CD4-positive, alpha-beta T cell treated with Interleukin-15 for 4 hours (primary cell): ENCODE measurements around the gene SBF2.
"Not testable (repeated sequence)": the region's sequence is repeated elsewhere in the genome, so short reads cannot be mapped to it uniquely, and the experiment has no call there.

Experiments
- DNase-seq: peaks from one replicate; pipeline ENCODE4 v3.0.0-alpha.2; 2020; ENCODE audit warnings: low spot score

Gene SBF2

GRCh38 chr11:10064828-10065227, 229.2 kb downstream of the SBF2 start:
- no peak for DNase-seq

DNA sequence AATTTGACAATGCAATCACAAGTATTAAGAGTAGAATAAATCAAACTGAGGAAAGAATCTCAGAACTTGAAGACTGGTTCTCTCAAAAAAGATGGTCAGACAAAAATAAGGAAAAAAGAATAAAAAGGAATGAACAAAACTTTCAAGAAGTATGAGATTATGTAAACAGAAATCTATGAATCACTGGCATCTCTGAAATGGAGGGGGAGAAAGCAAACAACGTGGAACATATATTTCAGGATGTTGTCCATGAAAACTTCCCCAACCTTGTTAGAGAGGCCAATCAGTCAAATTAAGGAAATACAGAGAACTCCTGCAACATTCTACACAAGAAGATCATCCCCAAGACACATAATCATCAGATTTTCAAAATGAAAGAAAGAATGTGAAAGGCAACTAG, 235.7 kb downstream of the SBF2 start:
- no peak for DNase-seq

- no peak for DNase-seq
These were observed 242.0 kb downstream of the SBF2 start for GRCh38 chr11:10051868-10052586.

GRCh38 chr11:10050561-10050960, 243.5 kb downstream of the SBF2 start:
- DNase-seq = no peak

GRCh38 chr11:10049756-10050155, 244.3 kb downstream of the SBF2 start:
- DNase-seq = no peak

GRCh38 chr11:10048350-10048749, 245.7 kb downstream of the SBF2 start:
- no peak for DNase-seq

DNA sequence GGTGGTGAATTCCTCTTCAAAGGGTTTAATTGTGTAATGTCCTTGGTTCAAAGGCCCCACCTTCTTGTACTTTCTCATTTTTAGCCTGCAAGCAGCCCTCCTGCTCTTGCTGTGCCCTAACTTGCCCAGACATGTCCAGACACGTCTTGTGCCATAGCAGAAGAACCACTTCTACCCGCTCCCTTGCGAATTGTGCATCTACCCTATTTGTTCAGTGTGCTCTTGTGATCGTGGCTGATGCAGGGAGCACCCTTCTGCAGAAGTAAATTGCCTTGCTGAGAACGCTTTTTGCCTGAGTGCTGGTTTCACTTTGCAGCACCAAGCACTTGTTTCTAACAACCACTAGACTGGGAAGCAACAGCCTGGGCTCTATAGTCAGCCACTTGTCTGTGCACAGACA, 249.4 kb downstream of the SBF2 start:
- no peak for DNase-seq

DNA sequence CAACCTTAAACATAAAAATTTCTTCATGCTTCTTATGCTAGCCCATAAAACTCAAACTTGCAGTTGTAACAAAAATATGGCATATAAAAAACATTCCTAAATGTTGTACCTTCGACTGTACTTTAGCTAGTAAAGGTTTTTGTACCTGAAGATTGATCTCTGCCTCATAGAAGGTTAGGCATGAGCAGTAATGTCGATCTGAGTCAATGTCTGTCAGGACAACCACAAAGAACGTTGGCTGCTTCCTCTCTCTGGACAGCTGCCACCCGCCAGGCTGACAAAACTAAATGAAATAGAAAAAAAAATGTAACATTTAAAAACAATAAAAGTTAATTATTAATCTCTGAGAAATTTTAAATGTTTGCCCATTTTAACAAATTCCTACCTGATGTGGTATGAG, 251.3 kb downstream of the SBF2 start:
- no peak for DNase-seq

DNA sequence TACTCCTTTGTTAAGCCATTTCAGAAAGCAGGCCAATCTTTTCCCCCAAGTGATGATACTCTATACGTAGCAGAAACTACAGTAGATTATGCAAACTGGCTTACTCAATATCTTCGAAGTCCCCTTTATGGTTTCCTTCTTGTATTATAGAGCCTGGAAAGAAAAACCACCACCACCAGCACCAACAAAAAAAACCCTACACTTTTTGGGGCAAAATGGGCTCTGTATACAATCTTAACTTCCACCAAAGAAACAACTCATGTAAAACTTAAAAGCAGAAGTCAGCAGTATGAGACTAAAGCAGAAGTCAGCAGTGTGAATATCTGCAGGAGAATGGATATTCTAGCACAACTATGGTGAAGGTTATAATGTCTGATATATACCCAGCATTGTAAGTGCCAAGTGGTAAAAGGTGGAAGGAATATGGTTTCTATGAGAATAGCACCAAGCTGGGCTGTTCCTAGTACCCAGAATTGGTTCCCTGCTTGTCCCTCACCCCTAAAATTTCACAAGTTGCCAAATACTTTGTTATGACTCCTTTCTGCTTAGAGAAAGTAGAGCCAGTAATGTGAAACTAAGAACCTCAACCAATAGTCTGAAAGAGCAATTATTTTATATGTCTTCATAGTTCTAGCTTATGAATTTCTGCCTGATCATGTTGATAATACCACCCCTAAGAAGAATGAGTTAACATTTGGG, 252.1 kb downstream of the SBF2 start:
- DNase-seq = no peak

DNA sequence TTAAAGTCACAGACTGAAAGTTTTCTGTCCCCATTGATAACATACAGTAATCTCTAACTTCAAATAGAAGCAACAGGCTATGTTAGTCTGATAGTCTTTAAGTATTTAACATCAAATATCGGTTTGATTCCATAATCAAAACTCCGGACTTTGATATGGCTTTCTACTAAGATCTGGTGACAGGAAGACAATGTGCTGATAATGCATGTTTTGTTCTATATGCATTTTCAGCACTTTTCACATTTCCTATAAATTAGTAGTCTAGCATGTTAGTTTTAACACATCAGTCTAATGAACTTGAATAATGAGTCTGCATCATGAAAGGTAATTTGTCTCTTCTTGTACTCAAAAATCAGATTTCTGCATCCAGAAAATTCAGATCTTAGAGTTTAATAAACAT, 252.7 kb downstream of the SBF2 start:
- no peak for DNase-seq

DNA sequence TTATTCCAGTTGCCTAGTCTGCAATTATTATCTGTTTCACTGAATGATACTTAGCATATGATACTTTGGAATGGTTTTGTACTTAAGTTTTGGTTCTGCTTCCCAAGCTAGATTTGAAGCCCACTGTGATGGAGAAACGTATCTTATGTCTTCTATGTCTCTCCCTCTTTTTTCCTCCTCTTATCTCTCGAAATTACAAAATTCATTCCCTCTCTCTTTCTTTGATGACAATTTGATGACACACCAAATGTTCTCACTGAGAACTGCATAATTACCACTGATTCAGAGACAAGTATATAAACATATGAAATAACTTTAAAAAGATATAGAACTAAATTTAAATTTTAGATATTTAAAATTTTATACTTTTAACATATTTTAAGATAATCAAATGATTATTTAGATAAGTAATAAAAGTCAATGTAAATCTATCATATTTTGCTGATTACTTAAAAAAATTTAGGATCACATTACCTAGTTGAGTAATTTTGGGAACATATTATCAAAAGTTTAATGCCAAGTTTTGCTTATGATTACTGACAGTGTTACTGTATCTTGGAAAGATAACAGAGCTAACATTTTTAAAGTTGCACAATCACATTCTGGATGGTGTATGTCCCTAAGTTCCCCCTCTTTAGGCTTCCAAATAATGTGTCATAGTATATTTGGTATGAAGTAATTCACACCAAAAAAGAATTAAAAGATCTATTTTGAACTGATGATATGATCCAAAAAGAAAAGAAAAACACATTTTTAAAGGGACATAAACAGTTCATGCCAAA, 255.3 kb downstream of the SBF2 start:
- DNase-seq = no peak

DNA sequence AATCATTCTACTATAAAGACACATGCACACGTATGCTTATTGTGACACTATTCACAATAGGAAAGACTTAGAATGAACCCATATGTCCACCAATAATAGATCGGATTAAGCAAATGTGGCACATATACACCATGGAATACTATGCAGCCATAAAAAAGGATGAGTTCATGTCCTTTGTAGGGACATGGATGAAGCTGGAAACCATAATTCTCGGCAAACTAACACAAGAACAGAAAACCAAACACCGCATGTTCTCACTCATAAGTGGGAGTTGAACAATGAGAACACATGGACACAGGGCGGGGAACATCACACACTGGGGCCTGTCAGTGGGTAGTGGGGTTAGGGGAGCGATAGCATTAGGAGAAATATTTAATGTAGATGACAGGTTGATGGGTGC, 258.1 kb downstream of the SBF2 start:
- not testable (repeated sequence) for DNase-seq

- no peak for DNase-seq
These were observed 261.1 kb downstream of the SBF2 start for GRCh38 chr11:10032935-10033334.

DNA sequence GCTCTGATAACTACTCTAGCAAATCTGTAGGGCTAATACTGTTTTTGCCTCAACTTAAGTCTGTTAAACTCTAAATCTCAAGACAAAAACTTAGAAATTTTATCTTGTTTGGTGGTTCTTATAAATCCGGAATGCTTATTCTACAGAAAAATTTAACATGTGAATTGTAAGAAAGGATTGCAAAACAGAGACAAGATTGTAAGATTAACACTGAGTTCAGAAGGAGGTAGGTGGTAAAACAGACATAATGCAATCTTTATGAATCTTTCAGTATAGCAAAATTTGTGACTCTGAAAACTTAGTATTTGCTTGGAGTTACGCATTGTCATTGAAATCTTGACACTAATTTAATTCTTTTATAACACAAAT, 263.9 kb downstream of the SBF2 start:
- no peak for DNase-seq

- no peak for DNase-seq
These were observed 264.5 kb downstream of the SBF2 start for GRCh38 chr11:10029386-10030121.

- no peak for DNase-seq
These were observed 267.5 kb downstream of the SBF2 start for GRCh38 chr11:10026514-10026913.

DNA sequence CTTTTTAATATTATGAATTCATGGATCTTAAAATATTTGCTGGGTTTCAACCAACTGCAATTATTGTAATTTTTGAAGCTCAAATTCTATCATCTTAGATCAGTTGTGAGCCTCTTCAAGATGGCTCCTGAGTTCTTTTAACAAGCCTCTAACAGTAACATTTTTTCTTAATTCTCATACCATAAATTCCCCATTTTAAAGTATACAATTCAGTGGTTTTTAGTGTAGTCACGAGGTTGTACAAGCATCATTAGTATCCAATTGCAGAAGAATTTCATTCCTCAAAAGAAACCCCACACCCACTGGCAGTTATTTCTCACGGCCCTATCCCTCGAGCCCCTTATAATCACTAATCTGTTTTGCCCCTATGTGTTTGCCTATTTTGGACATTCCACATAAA, 270.8 kb downstream of the SBF2 start:
- no peak for DNase-seq

- no peak for DNase-seq
These were observed 271.3 kb downstream of the SBF2 start for GRCh38 chr11:10022764-10023163.

DNA sequence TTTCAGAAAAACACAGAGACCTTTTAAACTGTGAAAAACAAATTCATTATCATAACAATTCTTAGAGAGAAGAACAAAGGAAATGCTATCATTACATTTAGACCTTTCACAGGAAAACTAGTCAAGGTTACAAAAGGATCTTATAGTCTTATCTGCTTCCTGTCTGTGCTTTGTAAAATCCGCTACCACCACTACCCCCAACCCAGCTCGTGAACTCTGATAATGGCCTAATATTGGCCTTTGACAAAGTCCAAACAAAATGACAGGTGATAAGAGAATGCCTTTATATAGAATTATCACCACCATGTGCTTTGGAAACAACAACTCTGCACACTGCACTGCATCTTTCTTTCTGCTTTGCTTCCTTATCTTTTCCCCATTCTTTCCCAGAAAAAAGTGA, 272.5 kb downstream of the SBF2 start:
- no peak for DNase-seq

DNA sequence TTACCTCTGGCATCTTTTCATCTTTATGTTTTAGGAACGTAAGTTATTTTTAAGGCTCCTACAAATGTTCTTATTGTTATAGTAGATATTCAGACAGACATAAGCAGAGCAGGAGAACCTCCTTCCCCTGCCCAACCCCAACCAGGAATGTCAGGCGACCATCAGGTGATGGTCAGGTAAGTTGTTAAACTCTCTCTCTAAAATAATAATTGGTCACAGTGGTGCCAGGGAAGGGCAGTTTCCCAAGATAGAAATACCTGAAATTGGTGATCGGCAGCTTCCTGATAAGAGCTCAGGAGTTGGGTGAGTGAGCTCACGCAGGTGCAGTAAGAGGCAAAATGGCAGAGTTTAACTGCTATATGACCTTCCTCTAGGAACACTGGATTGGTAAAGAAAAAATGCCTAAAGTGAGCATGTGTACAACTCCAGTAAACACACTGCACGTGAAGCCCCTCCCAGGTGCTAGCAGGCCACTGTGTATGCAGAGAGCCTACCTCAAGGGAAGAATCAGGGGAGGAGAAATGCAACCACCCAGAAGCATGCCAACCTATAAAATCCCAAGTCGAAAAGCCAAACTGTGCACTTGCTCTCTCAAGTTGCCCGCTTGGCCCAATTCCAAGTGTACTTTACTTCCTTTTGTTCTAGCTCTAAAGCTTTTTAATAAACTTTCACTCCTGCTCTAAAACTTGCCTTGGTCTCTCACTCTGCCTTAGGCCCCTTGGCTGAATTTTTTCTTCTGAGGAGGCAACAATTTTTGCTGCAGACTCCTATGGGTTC, 273.9 kb downstream of the SBF2 start:
- no peak for DNase-seq

DNA sequence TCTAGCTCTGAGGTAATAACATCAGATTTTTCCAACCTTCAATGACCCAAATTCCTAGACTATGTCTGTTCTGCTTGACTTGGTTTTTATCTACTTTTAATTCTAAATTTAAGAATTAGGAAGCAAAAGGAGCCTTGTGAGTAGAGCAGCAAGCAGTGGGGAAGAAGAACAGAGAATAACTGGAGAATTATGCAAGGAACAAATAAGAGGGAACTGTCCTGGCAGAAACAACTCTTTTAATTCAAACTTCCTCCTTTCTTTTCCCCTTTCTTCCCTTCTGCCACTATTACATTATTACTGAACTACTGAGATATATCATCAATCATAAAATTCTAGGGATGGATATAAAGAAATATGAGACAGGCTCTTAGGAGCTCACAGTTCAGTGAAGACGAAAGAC, 276.1 kb downstream of the SBF2 start:
- no peak for DNase-seq

GRCh38 chr11:10017050-10017449, 277.0 kb downstream of the SBF2 start:
- DNase-seq = no peak
